NCI-H1417 treated with DMSO at 0.1 percent for 48 hours (cell line): ENCODE data around the gene LHX3.

Experiments used
- DNase-seq: peaks from one replicate; lab custom pipeline; 2025; lab: John Stamatoyannopoulos, UW

The LHX3 gene

DNA sequence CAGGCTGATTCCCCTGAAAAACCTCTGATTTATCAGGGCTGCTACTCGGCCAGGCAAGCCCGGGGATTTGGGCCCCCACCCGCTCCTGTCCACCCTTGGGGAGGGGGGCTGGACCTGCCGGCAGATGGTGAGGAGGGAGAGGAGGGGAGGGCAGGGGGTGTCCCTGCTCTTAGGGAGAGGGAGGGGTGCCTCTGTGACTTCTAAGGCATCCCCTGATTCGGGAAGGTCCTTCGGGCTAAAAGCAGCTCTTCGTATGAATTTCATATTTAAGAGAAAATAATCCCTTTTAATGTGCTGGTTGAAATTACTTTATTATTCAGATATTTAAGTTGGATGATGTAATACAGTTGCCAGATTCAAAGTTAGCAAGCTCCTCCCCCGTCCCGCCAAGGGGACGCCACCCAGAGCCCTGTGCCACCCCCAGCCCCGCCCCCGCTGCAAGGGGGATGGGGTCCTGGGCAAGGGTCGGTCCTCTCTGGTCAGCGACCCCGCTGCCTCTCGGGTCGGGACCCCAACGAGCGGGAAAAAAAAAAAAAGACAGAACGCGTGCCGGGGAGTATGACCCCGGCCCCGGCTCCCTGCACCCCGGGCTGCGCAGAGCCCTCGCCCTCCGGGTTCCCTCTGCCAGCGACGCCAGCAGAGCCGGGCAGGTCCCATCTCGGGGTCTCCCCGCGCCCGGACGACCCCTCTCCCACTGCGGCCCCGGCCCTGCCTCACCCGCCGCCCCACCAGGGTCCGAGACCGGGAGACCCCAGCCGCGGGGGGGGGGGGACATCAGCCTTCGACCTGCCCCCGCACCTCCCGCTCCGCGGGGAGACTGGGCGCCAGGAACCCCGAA, 12.4 kb downstream of the LHX3 start:
- DNase-seq = no peak

- DNase-seq = no peak
Measured at GRCh38 chr9:136191960-136192286, 13.0 kb downstream of the LHX3 start.

- DNase-seq = no peak
Measured at GRCh38 chr9:136191099-136191959, 13.6 kb downstream of the LHX3 start.

GRCh38 chr9:136190656-136191055, 14.3 kb downstream of the LHX3 start:
- no peak for DNase-seq

DNA sequence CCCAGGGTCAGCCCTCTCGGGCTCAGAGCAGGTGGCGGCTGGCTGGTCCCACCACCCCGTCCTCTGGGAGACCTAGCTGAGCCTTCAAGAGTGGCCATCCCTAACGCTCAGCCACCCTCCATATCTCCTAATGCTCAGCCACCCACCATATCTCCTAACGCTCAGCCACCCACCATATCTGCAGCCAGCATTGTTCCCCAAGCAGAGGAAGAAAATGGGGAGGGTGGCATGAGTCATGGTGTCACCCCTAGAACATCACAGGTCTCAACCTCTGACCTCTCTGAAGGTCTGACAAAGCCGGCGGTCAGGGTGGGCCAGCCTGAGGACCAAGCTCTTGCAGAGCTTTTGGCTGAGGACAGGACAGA, 14.7 kb downstream of the LHX3 start:
- no peak for DNase-seq

GRCh38 chr9:136189394-136190236, 15.3 kb downstream of the LHX3 start:
- no peak for DNase-seq

DNA sequence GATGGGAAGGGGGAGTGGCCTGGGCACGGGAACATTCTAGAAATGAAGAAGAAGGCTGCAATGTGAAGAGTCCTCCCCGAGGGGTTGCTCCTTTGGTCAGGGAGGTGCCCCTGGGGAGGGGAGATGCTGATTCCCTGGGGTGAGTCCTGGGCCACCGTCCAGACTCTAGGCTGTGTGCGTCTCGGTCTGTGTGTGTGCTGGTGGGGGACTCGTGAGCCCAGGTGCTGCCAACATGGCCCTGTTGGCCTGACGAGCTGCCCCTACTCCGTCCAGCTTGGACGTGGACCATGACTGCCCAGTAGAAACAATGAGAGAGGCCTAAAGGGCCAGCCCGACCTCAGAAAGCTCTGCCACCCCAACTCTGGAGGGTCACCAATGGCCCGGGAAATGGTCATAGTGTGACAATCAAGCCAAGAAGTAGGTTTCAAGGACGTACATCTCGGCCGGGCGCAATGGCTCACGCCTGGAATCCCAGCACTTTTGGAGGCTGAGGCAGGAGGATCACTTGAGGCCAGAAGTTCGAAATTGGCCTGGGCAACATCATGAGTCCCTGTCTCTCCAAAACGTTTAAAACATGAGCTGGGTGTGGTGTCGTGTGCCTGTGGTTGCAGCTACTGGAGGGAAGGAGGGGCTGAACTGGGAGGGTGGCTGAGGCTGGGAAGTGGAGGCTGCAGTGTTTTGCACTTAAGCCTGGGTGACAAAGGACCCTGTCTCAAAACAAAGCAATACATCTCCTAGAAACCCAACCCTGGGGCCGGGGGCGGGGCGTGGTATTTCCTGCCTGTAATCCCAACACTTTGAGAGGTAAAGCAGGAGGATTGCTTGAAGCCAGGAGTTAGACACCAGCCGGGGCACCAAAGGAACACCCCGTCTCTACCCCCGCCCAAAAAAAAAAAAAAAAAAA, 17.0 kb downstream of the LHX3 start:
- DNase-seq = no peak

DNA sequence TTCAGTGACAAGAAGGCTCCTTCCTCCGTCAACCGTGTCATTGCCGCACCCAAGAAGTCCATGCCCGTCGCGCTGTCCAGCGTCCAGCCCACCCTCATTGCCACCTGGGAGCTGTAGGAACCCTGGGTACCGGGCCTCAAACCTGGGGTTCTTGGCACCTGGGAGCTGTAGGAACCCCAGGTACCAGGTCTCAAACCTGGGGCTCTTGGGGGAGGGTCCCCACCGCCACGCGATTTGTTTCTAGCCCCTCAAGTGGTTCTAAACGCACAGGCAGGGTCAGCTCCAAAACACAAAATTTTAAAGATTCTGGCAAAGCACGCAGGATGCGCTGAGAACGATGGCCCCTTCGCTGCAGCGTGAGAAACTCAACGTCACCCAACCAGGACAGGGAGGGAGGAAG, 17.7 kb downstream of the LHX3 start:
- DNase-seq = no peak

DNA sequence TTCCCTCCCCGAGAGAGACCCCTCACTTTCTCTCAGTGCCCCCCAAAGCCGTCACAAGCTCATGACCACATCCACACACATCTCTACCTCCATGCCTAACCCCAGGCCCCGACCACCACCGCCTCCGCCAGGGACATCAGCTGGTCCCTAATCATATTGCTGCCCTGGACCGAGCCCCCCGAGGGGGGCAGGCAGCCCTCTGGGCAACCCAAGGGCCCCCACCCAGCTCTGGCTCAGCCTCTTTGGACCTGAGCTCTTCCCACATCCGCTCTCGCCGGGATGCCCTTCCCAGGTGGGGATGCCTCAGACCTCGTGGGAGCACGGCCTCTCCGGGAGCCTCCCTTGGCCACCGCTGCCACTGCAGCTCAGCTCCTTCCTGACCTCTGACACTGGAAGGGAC, 18.5 kb downstream of the LHX3 start:
- no peak for DNase-seq

GRCh38 chr9:136185596-136186366, 19.1 kb downstream of the LHX3 start:
- DNase-seq = no peak

DNA sequence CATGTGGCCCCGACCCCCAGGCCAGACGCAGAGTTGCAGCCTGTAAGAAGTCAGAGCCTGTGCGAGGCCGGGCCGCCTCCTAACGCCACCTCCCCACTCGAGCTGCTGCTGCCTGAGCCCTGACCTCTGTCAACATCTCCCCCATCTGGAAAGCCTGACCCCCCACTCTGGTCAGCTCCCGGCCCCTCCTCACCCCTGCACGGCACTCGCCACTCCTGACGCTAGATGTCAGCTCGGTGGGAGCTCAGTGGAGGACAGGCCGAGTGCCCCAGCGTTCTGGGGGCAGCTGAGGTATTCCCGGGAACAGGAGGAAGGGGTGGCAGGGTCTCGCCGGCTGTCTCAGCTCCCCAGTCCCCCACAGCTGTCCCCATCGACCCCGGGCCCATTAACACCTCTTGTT, 19.9 kb downstream of the LHX3 start:
- DNase-seq = no peak

- DNase-seq = no peak
Measured at GRCh38 chr9:136182850-136183422, 22.0 kb downstream of the LHX3 start.

GRCh38 chr9:136182420-136182787, 22.5 kb downstream of the LHX3 start:
- DNase-seq = no peak

DNA sequence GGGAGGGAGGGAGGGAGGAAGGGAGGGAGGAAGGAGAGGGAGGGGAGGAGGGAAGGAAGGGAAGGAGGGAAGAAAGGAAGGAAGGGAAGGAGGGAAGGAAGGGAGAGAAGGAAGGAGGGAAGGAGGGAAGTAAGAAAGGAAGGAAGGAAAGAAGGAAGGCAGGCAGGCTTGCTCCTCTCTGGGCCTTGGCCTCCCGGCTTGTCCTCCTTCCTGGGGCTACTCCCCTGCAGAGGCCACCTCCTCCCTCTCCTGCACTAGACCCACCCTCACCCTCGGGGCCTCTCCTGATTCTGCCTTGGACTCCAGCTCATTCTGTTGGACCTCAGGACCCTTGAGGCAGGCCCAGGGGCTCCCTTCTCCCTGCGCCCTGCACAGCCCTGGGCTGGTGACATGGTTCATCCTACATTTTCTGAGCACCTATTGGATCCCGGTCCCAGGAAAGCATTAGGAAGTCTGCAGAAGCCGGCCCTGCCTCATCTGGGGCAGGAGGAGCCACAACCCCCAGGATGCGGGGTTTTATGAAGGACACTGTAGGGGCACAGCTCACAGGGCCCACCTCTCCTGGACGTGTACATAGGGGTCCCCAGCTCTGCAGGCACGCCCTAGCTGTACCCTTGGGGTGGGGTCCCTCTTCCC, 23.0 kb downstream of the LHX3 start:
- no peak for DNase-seq

- no peak for DNase-seq
Measured at GRCh38 chr9:136180586-136180985, 24.3 kb downstream of the LHX3 start.

GRCh38 chr9:136179761-136180160, 25.2 kb downstream of the LHX3 start:
- no peak for DNase-seq

GRCh38 chr9:136179101-136179616, 25.8 kb downstream of the LHX3 start:
- DNase-seq = no peak

DNA sequence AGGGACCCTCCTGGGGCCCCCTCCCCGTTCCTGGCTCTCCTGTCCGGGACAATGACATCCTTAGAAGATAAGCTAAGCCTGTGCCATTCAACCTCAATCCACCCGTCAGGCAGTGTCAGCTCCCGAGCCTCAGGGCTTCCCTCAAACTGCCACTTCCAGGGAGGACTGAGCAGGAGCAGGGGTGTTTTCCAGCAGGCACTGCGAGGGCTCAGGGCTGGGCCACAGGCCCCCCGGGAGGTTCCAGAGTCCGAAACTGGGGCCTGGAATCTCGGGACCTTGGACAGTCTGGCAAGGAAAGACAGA, 26.2 kb downstream of the LHX3 start:
- no peak for DNase-seq

- DNase-seq = no peak
Measured at GRCh38 chr9:136178061-136178772, 26.7 kb downstream of the LHX3 start.
